ENCODE data around the gene BTBD9. TPM values are rescaled to one million over a fixed set of nuclear protein-coding genes. Genes with fewer than 3 reads are reported as not detected.

The BTBD9 gene
- total and polyA plus RNA-seq, 2 of the 13 experiments (the other 11 are each of a cell fraction or from before 2014, with no cell fraction given): 1.2 to 3.0 TPM

DNA sequence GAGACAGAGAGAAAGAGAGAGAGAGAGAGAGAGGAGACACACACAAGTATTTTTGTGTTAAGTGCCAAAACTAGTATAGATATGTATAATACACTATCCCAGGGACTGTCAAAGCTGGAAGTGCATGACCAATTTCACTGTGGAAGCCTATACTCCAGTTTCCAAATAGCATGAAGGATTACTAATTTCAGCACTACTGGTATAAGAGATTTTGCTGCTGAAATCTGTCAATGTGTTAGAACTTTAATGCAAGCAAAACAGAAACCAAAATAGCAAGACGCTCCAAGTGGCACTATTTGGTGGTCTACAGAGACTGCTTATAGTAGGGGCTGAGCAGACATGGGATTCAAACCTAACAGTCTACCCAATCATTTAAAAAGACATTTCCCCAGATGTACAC lies 284.8 kb downstream of the BTBD9 start (continued):
- TF ChIP-seq CEBPB (IDR thresholded peaks at IDR 0.05; ENCODE audit: borderline replicate concordance, low read depth, low read length) (no peak), SATB2 (CRISPR knock-in tag; IDR thresholded peaks at IDR 0.05) (no peak), NCOA5 (CRISPR knock-in tag; IDR thresholded peaks at IDR 0.05) (no peak), ZNF280B (CRISPR knock-in tag; IDR thresholded peaks at IDR 0.05; ENCODE audit: borderline replicate concordance) (no peak), MAFF (IDR thresholded peaks at IDR 0.05; ENCODE audit: low read depth, low read length) (no peak), ZNF30 (CRISPR knock-in tag; IDR thresholded peaks at IDR 0.05) (no peak), NFE2L2 (IDR thresholded peaks at IDR 0.05; ENCODE audit: low read length) (no peak), NRL (CRISPR knock-in tag; IDR thresholded peaks at IDR 0.05; ENCODE audit: borderline replicate concordance) (no peak)

- Histone ChIP-seq H3K4me2 (ENCODE audit: low read depth, low read length) (no peak overlapping the region), H4K20me1 (ENCODE audit: insufficient read depth, low read length) (no peaks in the 10 kb centered on the region), H3K27ac (ENCODE audit: extremely low read length, insufficient read depth, low read length) (no peak overlapping the region), H3K79me2 (ENCODE audit: insufficient read depth, low read length) (no peaks in the 10 kb centered on the region), H3K4me3 (replicated peaks in 1 of 3; ENCODE audit: insufficient read depth in 1 of 3, low read depth in 2 of 3, low read length in 3 of 3) (no peak overlapping the region), H3K9me3 (ENCODE audit: low read length) (no peaks in the 10 kb centered on the region), H2AFZ (ENCODE audit: low read length) (no peak overlapping the region), H3K36me3 (replicated peaks in 1 of 2; ENCODE audit: control insufficient read depth in 1 of 2, insufficient read depth in 2 of 2, low read length in 2 of 2) (no peaks in the 10 kb centered on the region), H3K9ac (ENCODE audit: insufficient read depth, low read depth, low read length) (no peak overlapping the region), H3K4me1 (ENCODE audit: insufficient read depth, low read length) (no peaks in the 10 kb centered on the region), H3K27me3 (ENCODE audit: control insufficient read depth in 1 of 2, insufficient read depth in 2 of 2, low read length in 2 of 2) (no peaks in the 10 kb centered on the region)
- TF ChIP-seq PHF20 (CRISPR knock-in tag; IDR thresholded peaks at IDR 0.05) (no peak), NR1H2 (CRISPR knock-in tag; IDR thresholded peaks at IDR 0.05; ENCODE audit: borderline replicate concordance, low read depth) (no peak)
- no peak for DNase-seq (ENCODE audit: low spot score)
- CTCF ChIA-PET (ENCODE audit: low intra/inter-chr PET ratio, low total read pairs): no interaction called here
- intact Hi-C loops (cut with micrococcal nuclease; ENCODE audit: unreplicated experiment) (no loop called here), in situ Hi-C loops (cut with HindIII; ENCODE audit: extremely low pct_ligation_motif_present, low pct_unique_long_range_greater_than_20kb) (no loop called here)
- no TSS peak for BruUV-seq (replicated peaks)
- 87% methylated on average over 1 of the region's 1 CpG for WGBS (ENCODE audit: low lambda C conversion rate)
- POLR2A ChIA-PET: no interaction called here
- ATAC-seq: no peak
- FAIRE-seq: no peak
Observed at GRCh38 chr6:38354037-38354381, 285.7 kb downstream of the BTBD9 start.
